ENCODE data around the gene SGPL1. TPM values are rescaled to one million over a fixed set of nuclear protein-coding genes. Genes with fewer than 3 reads are reported as not detected.

SGPL1 gene
- polyA plus RNA-seq, 1 donor (not counting 4 experiments of a cell fraction or from before 2014, with no cell fraction given): 31.4 TPM

GRCh38 chr10:70880077-70880534 is 64.4 kb downstream of the SGPL1 start:
- no peaks in the 10 kb centered on the region for H3K9me3 ChIP-seq (ENCODE audit: control insufficient read depth, low read depth, low read length)
- peak; percentile 59 for DNase-seq (ENCODE audit: low read depth, low spot score)
- no peaks in the 10 kb centered on the region for H4K20me1 ChIP-seq (ENCODE audit: control insufficient read depth, extremely low read depth, insufficient read depth, low read length)
- H3K79me2 ChIP-seq (ENCODE audit: control insufficient read depth, insufficient read depth, low read length): no peaks in the 10 kb centered on the region
- H3K4me3 ChIP-seq (ENCODE audit: control insufficient read depth in 2 of 3, extremely low read depth in 1 of 3, insufficient read depth in 2 of 3, low read depth in 1 of 3, low read length in 3 of 3): no peak overlapping the region
- H3K27ac ChIP-seq (ENCODE audit: control insufficient read depth, insufficient read depth, low read length): no peak overlapping the region
- H3K9me1 ChIP-seq (ENCODE audit: control insufficient read depth, extremely low read depth, insufficient read depth, low read length): no peaks in the 10 kb centered on the region
- FAIRE-seq: peak; percentile 80
- TF ChIP-seq CTCF (optimal IDR thresholded peaks at IDR 0.05 in 1 of 3, IDR thresholded peaks at IDR 0.05 in 1 of 3, conservative IDR thresholded peaks at IDR 0.05 in 1 of 3; ENCODE audit: extremely low read depth in 1 of 3, insufficient read depth in 2 of 3, low read length in 3 of 3) (peak; percentile 83 to 93 (median 87)), EZH2 (IDR thresholded peaks at IDR 0.05; ENCODE audit: low read length) (no peak)
- H3K36me3 ChIP-seq (ENCODE audit: control insufficient read depth in 2 of 2, extremely low read depth in 1 of 2, insufficient read depth in 2 of 2, low read length in 2 of 2): peaks cover 20 to 22% of the 10 kb centered on the region in 2 experiments
- no peaks in the 10 kb centered on the region for H3K27me3 ChIP-seq (ENCODE audit: control insufficient read depth, extremely low read depth, insufficient read depth, low read length)
- H3K4me2 ChIP-seq (ENCODE audit: control insufficient read depth, extremely low read depth, insufficient read depth, low read depth, low read length): no peak overlapping the region
- no peak overlapping the region for H2AFZ ChIP-seq (ENCODE audit: control insufficient read depth, low read length)
- no peaks in the 10 kb centered on the region for H3K4me1 ChIP-seq (ENCODE audit: control insufficient read depth, extremely low read depth, insufficient read depth, low read length)
- no peak overlapping the region for H3K9ac ChIP-seq (ENCODE audit: control insufficient read depth, extremely low read depth, insufficient read depth, low read length)
- dilution Hi-C loops (cut with MboI; ENCODE audit: extremely low pct_ligation_motif_present, low sequenced_read_pairs): no loop called here

- Histone ChIP-seq H3K9me3 (ENCODE audit: control insufficient read depth, low read depth, low read length) (no peaks in the 10 kb centered on the region), H3K9ac (ENCODE audit: control insufficient read depth, extremely low read depth, insufficient read depth, low read length) (no peak overlapping the region), H3K27ac (ENCODE audit: control insufficient read depth, insufficient read depth, low read length) (no peak overlapping the region), H3K4me2 (ENCODE audit: control insufficient read depth, extremely low read depth, insufficient read depth, low read depth, low read length) (no peak overlapping the region), H4K20me1 (ENCODE audit: control insufficient read depth, extremely low read depth, insufficient read depth, low read length) (no peaks in the 10 kb centered on the region), H2AFZ (ENCODE audit: control insufficient read depth, low read length) (no peak overlapping the region), H3K4me1 (ENCODE audit: control insufficient read depth, extremely low read depth, insufficient read depth, low read length) (peaks cover 6% of the 10 kb centered on the region), H3K4me3 (ENCODE audit: control insufficient read depth in 2 of 3, extremely low read depth in 1 of 3, insufficient read depth in 2 of 3, low read depth in 1 of 3, low read length in 3 of 3) (no peak overlapping the region), H3K36me3 (ENCODE audit: control insufficient read depth in 2 of 2, extremely low read depth in 1 of 2, insufficient read depth in 2 of 2, low read length in 2 of 2) (peaks cover 7 to 20% of the 10 kb centered on the region in 2 experiments), H3K79me2 (ENCODE audit: control insufficient read depth, insufficient read depth, low read length) (no peaks in the 10 kb centered on the region), H3K9me1 (ENCODE audit: control insufficient read depth, extremely low read depth, insufficient read depth, low read length) (no peaks in the 10 kb centered on the region), H3K27me3 (ENCODE audit: control insufficient read depth, extremely low read depth, insufficient read depth, low read length) (no peaks in the 10 kb centered on the region)
- dilution Hi-C loops (cut with MboI; ENCODE audit: extremely low pct_ligation_motif_present, low sequenced_read_pairs): no loop called here
- DNase-seq (ENCODE audit: low read depth, low spot score): no peak
- no peak for TF ChIP-seq CTCF (optimal IDR thresholded peaks at IDR 0.05 in 1 of 3, IDR thresholded peaks at IDR 0.05 in 1 of 3, conservative IDR thresholded peaks at IDR 0.05 in 1 of 3; ENCODE audit: extremely low read depth in 1 of 3, insufficient read depth in 2 of 3, low read length in 3 of 3)
- no peak for FAIRE-seq
These were observed 69.0 kb downstream of the SGPL1 start for GRCh38 chr10:70884741-70885140.
